ENCODE data around the gene OLFML1.
"Not testable (repeated sequence)": the region's sequence is repeated elsewhere in the genome, so short reads cannot be mapped to it uniquely, and the experiment has no call there.

- TF ChIP-seq CTCF (IDR thresholded peaks at IDR 0.05); POLR2A (IDR thresholded peaks at IDR 0.05); POLR2AphosphoS5 (IDR thresholded peaks at IDR 0.05; ENCODE audit: insufficient read depth in 1 of 2, low read depth in 1 of 2): not testable (repeated sequence)
Observed at GRCh38 chr11:7517743-7518142, 32.4 kb downstream of the OLFML1 start.
